ENCODE measurements around the gene PHKA1. TPM values are rescaled to one million over a fixed set of nuclear protein-coding genes. Genes with fewer than 3 reads are reported as not detected.
"Not testable (repeated sequence)": the region's sequence is repeated elsewhere in the genome, so short reads cannot be mapped to it uniquely, and the experiment has no call there.

Gene PHKA1
- total and polyA plus RNA-seq, 2 donors (not counting 1 experiment from before 2014, with no cell fraction given) = 0.07 to 0.20 TPM

- Mint-ChIP-seq H3K27me3 (no peaks in the 10 kb centered on the region), H3K4me3 (no peak overlapping the region), H3K27ac (no peak overlapping the region), H3K9me3 (ENCODE audit: insufficient read depth) (no peaks in the 10 kb centered on the region), H3K4me1 (no peaks in the 10 kb centered on the region)
- Histone ChIP-seq H3K4me1 (ENCODE audit: control insufficient read depth in 2 of 2, insufficient read depth in 2 of 2, low read length in 2 of 2) (no peaks in the 10 kb centered on the region), H3K36me3 (replicated peaks in 1 of 2; ENCODE audit: control extremely low read depth in 1 of 2, control insufficient read depth in 1 of 2, extremely low read depth in 1 of 2, insufficient read depth in 2 of 2, low read length in 1 of 2) (no peaks in the 10 kb centered on the region), H3K27ac (ENCODE audit: low read length in 2 of 2) (no peak overlapping the region), H2AFZ (ENCODE audit: insufficient read depth, low read depth, low read length, poor library complexity, severe bottlenecking) (no peak overlapping the region), H4K20me1 (ENCODE audit: control insufficient read depth, insufficient read depth, low read length, poor library complexity, severe bottlenecking) (no peaks in the 10 kb centered on the region), H3K4me3 (ENCODE audit: control extremely low read depth in 1 of 5, extremely low read depth in 1 of 5, insufficient read depth in 1 of 5, low read depth in 2 of 5, low read length in 4 of 5) (no peak overlapping the region), H3K9me3 (ENCODE audit: control extremely low read depth in 1 of 3, control insufficient read depth in 2 of 3, insufficient read depth in 1 of 3, low read length in 2 of 3) (no peaks in the 10 kb centered on the region), H3K9ac (ENCODE audit: low read length) (no peak overlapping the region), H3K4me2 (replicated peaks; ENCODE audit: low read depth, low read length, poor library complexity, severe bottlenecking) (no peak overlapping the region), H3K79me2 (ENCODE audit: control insufficient read depth, insufficient read depth, low read length) (no peaks in the 10 kb centered on the region), H3K27me3 (replicated peaks in 1 of 4; ENCODE audit: control extremely low read depth in 1 of 4, control insufficient read depth in 3 of 4, insufficient read depth in 4 of 4, low read length in 3 of 4) (no peaks in the 10 kb centered on the region)
- CTCF ChIA-PET = no interaction called here
- DNase-seq (no peak), ATAC-seq (ENCODE audit: low read depth) (no peak)
- POLR2A ChIA-PET = no interaction called here
- intact Hi-C loops (cut with micrococcal nuclease) = no loop called here
- TF ChIP-seq CTCF (IDR thresholded peaks at IDR 0.05) (no peak), EZH2 (IDR thresholded peaks at IDR 0.05; ENCODE audit: borderline replicate concordance, insufficient read depth, low read depth, low read length, poor library complexity, severe bottlenecking) (no peak)
- no CpG with 5 or more reads among the region's 2 CpGs for WGBS (ENCODE audit: insufficient coverage)
Observed at GRCh38 chrX:72604112-72604511, 110.0 kb downstream of the PHKA1 start.

DNA sequence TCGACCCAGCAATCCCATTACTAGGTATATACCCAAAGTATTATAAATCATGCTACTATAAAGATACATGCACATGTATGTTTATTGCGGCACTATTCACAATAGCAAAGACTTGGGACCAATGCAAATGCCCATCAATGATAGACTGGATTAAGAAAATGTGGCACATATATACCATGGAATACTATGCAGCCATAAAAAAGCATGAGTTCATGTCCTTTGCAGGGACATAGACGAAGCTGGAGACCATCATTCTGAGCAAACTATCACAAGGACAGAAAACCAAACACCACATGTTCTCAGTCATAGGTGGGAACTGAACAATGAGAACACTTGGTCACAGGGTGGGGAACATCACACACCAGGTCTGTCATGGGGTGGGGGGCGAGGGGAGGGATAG lies 123.1 kb downstream of the PHKA1 start:
- H3K4me1 Mint-ChIP-seq; H3K27ac ChIP-seq (ENCODE audit: low read length in 2 of 2); POLR2A ChIA-PET; H3K27ac Mint-ChIP-seq; H3K9me3 ChIP-seq (ENCODE audit: control extremely low read depth in 1 of 3, control insufficient read depth in 2 of 3, insufficient read depth in 1 of 3, low read length in 2 of 3); intact Hi-C loops (cut with micrococcal nuclease); H3K4me3 ChIP-seq (ENCODE audit: control extremely low read depth in 1 of 5, extremely low read depth in 1 of 5, insufficient read depth in 1 of 5, low read depth in 2 of 5, low read length in 4 of 5); H4K20me1 ChIP-seq (ENCODE audit: control insufficient read depth, insufficient read depth, low read length, poor library complexity, severe bottlenecking); H3K79me2 ChIP-seq (ENCODE audit: control insufficient read depth, insufficient read depth, low read length); DNase-seq; H3K9ac ChIP-seq (ENCODE audit: low read length); CTCF ChIA-PET; H2AFZ ChIP-seq (ENCODE audit: insufficient read depth, low read depth, low read length, poor library complexity, severe bottlenecking); H3K4me3 Mint-ChIP-seq; H3K9me3 Mint-ChIP-seq (ENCODE audit: insufficient read depth); H3K27me3 Mint-ChIP-seq; H3K4me2 ChIP-seq (replicated peaks; ENCODE audit: low read depth, low read length, poor library complexity, severe bottlenecking); H3K36me3 ChIP-seq (replicated peaks in 1 of 2; ENCODE audit: control extremely low read depth in 1 of 2, control insufficient read depth in 1 of 2, extremely low read depth in 1 of 2, insufficient read depth in 2 of 2, low read length in 1 of 2); ATAC-seq (ENCODE audit: low read depth); H3K27me3 ChIP-seq (replicated peaks in 1 of 4; ENCODE audit: control extremely low read depth in 1 of 4, control insufficient read depth in 3 of 4, insufficient read depth in 4 of 4, low read length in 3 of 4); H3K4me1 ChIP-seq (ENCODE audit: control insufficient read depth in 2 of 2, insufficient read depth in 2 of 2, low read length in 2 of 2): not testable (repeated sequence)
- no CpG with 5 or more reads among the region's 4 CpGs for WGBS (ENCODE audit: insufficient coverage)
